Measurements from ENCODE around the gene DARS1. TPM values are rescaled to one million over a fixed set of nuclear protein-coding genes. Genes with fewer than 3 reads are reported as not detected.

The DARS1 gene
- total and polyA plus RNA-seq, 2 of the 13 experiments (the other 11 are each of a cell fraction or from before 2014, with no cell fraction given): 149 to 230 TPM

GRCh38 chr2:135985018-135985825, at the start of gene DARS1 (continued):
- TF ChIP-seq KDM4B (CRISPR knock-in tag; IDR thresholded peaks at IDR 0.05) (peak; percentile 83), ZBTB44 (CRISPR knock-in tag; IDR thresholded peaks at IDR 0.05) (no peak; the same call in 1 of the 2 replicates), THYN1 (CRISPR knock-in tag; IDR thresholded peaks at IDR 0.05; ENCODE audit: borderline replicate concordance, low read depth) (no peak), HBP1 (CRISPR knock-in tag; IDR thresholded peaks at IDR 0.05; ENCODE audit: low read depth) (peak; percentile 75), ZNF737 (CRISPR knock-in tag; IDR thresholded peaks at IDR 0.05; ENCODE audit: borderline replicate concordance) (no peak; the same call in 1 of the 2 replicates), EED (CRISPR knock-in tag; IDR thresholded peaks at IDR 0.05) (peak; percentile 72), KLF16 (CRISPR knock-in tag; IDR thresholded peaks at IDR 0.05) (peak; percentile 74 to 96; a peak in 3 of 4 replicates), ZNF33A (CRISPR knock-in tag; IDR thresholded peaks at IDR 0.05; ENCODE audit: borderline replicate concordance) (0 out of 2 replicates have a peak, but pooled peaks have one; percentile 7), ZNF503 (CRISPR knock-in tag; IDR thresholded peaks at IDR 0.05) (peak; percentile 62; the same call in 1 of the 2 replicates), ZNF800 (CRISPR knock-in tag; IDR thresholded peaks at IDR 0.05) (peak; percentile 73; the same call in 1 of the 2 replicates), PBX2 (CRISPR knock-in tag; IDR thresholded peaks at IDR 0.05) (no peak), CREB3 (CRISPR knock-in tag; IDR thresholded peaks at IDR 0.05) (0 out of 2 replicates have a peak, but pooled peaks have one; percentile 63), POGZ (CRISPR knock-in tag; IDR thresholded peaks at IDR 0.05) (peak; percentile 80), GFI1 (CRISPR knock-in tag; IDR thresholded peaks at IDR 0.05; ENCODE audit: borderline replicate concordance) (peak; percentile 85), ONECUT2 (CRISPR knock-in tag; IDR thresholded peaks at IDR 0.05) (peak; percentile 92; the same call in 1 of the 2 replicates), HMGA1 (CRISPR knock-in tag; conservative IDR thresholded peaks at IDR 0.05) (no peak), CEBPG (CRISPR knock-in tag; IDR thresholded peaks at IDR 0.05) (peak; percentile 40; the same call in 1 of the 2 replicates), ZNF781 (CRISPR knock-in tag; IDR thresholded peaks at IDR 0.05; ENCODE audit: borderline replicate concordance, not compliant biosample characterization) (peak; percentile 72), ZNF124 (CRISPR knock-in tag; IDR thresholded peaks at IDR 0.05) (no peak; the same call in 1 of the 2 replicates), POLR2A (IDR thresholded peaks at IDR 0.05; ENCODE audit: insufficient read depth in 1 of 2, low read depth in 2 of 2, low read length in 2 of 2) (peak; percentile 88 to 95)
